BLaER1 (cell line): ENCODE results near the gene PCSK2.

Experiments
- H3K27ac ChIP-seq: shearing (Covaris generic); formaldehyde crosslinking; 2 replicates; pipeline ENCODE4 v1.8.1; 2022
- H3K27me3 ChIP-seq: shearing (Covaris generic); formaldehyde crosslinking; 2 replicates; pipeline ENCODE4 v1.8.1; 2022
- H3K36me3 ChIP-seq: shearing (Covaris generic); formaldehyde crosslinking; 2 replicates; pipeline ENCODE4 v1.8.1; 2022
- H3K4me1 ChIP-seq: shearing (Covaris generic); formaldehyde crosslinking; 2 replicates; pipeline ENCODE4 v1.8.1; 2022
- H3K4me2 ChIP-seq: shearing (Covaris generic); formaldehyde crosslinking; 2 replicates; pipeline ENCODE4 v1.8.1; 2022
- H3K4me3 ChIP-seq: shearing (Covaris generic); formaldehyde crosslinking; 2 replicates; pipeline ENCODE4 v1.8.1; 2022
- H3K9ac ChIP-seq: shearing (Covaris generic); formaldehyde crosslinking; 2 replicates; pipeline ENCODE4 v1.8.1; 2022
- H3K9me3 ChIP-seq: shearing (Covaris generic); formaldehyde crosslinking; 2 replicates; pipeline ENCODE4 v1.8.1; 2022
- H4K20me1 ChIP-seq: shearing (Covaris generic); formaldehyde crosslinking; 2 replicates; pipeline ENCODE4 v1.8.1; 2022
- Cebpa-rat ChIP-seq: shearing (Covaris generic); IDR thresholded peaks from 2 replicates; pipeline ENCODE4 v1.8.1; 2022

The PCSK2 gene

GRCh38 chr20:17468073-17468840 is 241.4 kb downstream of the PCSK2 start:
- no peaks in the 10 kb centered on the region for H4K20me1 ChIP-seq
- TF ChIP-seq Cebpa-rat, result no peak
- no peak overlapping the region for H3K27ac ChIP-seq
- no peaks in the 10 kb centered on the region for H3K36me3 ChIP-seq
- no peaks in the 10 kb centered on the region for H3K27me3 ChIP-seq
- 0 out of 2 replicates have a peak, but pooled peaks cover 6% of the 10 kb centered on the region for H3K4me1 ChIP-seq
- peaks cover 5% of the 10 kb centered on the region; the same call in 1 of the 2 replicates for H3K9me3 ChIP-seq
- no peak overlapping the region for H3K9ac ChIP-seq
- no peak overlapping the region for H3K4me3 ChIP-seq
- no peak overlapping the region for H3K4me2 ChIP-seq

GRCh38 chr20:17469246-17470030 is 242.6 kb downstream of the PCSK2 start:
- H3K4me1 ChIP-seq, result 0 out of 2 replicates have a peak, but pooled peaks cover 6% of the 10 kb centered on the region
- peaks cover 5% of the 10 kb centered on the region; the same call in 1 of the 2 replicates for H3K9me3 ChIP-seq
- no peak overlapping the region for H3K4me2 ChIP-seq
- no peak overlapping the region for H3K9ac ChIP-seq
- no peak for TF ChIP-seq Cebpa-rat
- H3K36me3 ChIP-seq, result no peaks in the 10 kb centered on the region
- H3K4me3 ChIP-seq, result no peak overlapping the region
- H3K27ac ChIP-seq, result no peak overlapping the region
- H3K27me3 ChIP-seq, result no peaks in the 10 kb centered on the region
- H4K20me1 ChIP-seq, result no peaks in the 10 kb centered on the region

- Histone ChIP-seq H3K4me3 (no peak overlapping the region), H3K4me1 (0 out of 2 replicates have a peak, but pooled peaks cover 6% of the 10 kb centered on the region), H4K20me1 (no peaks in the 10 kb centered on the region), H3K9me3 (peaks cover 9% of the 10 kb centered on the region; the same call in 1 of the 2 replicates), H3K9ac (no peak overlapping the region), H3K27me3 (no peaks in the 10 kb centered on the region), H3K36me3 (no peaks in the 10 kb centered on the region), H3K27ac (no peak overlapping the region), H3K4me2 (no peak overlapping the region)
- no peak for TF ChIP-seq Cebpa-rat
These were observed 243.7 kb downstream of the PCSK2 start for GRCh38 chr20:17470521-17470920.

GRCh38 chr20:17470973-17471372 is 244.1 kb downstream of the PCSK2 start:
- Histone ChIP-seq H3K27ac (no peak overlapping the region), H3K9me3 (peaks cover 9% of the 10 kb centered on the region; the same call in 1 of the 2 replicates), H3K4me1 (peaks cover 9% of the 10 kb centered on the region; the same call in 1 of the 2 replicates), H3K4me2 (no peak overlapping the region), H3K27me3 (no peaks in the 10 kb centered on the region), H4K20me1 (no peaks in the 10 kb centered on the region), H3K4me3 (no peak overlapping the region), H3K9ac (no peak overlapping the region), H3K36me3 (no peaks in the 10 kb centered on the region)
- TF ChIP-seq Cebpa-rat, result no peak

- H3K27me3 ChIP-seq, result no peaks in the 10 kb centered on the region
- H3K36me3 ChIP-seq, result no peaks in the 10 kb centered on the region
- TF ChIP-seq Cebpa-rat, result no peak
- H3K27ac ChIP-seq, result no peak overlapping the region
- H3K9me3 ChIP-seq, result peaks cover 9% of the 10 kb centered on the region; the same call in 1 of the 2 replicates
- peaks cover 11% of the 10 kb centered on the region; the same call in 1 of the 2 replicates for H3K4me1 ChIP-seq
- no peaks in the 10 kb centered on the region for H4K20me1 ChIP-seq
- no peak overlapping the region for H3K4me3 ChIP-seq
- H3K9ac ChIP-seq, result no peak overlapping the region
- H3K4me2 ChIP-seq, result no peak overlapping the region
These were observed 244.9 kb downstream of the PCSK2 start for GRCh38 chr20:17471606-17472187.

GRCh38 chr20:17473659-17474058 is 246.8 kb downstream of the PCSK2 start:
- H4K20me1 ChIP-seq, result no peaks in the 10 kb centered on the region
- H3K4me3 ChIP-seq, result no peak overlapping the region
- no peak for TF ChIP-seq Cebpa-rat
- H3K36me3 ChIP-seq, result no peaks in the 10 kb centered on the region
- H3K4me1 ChIP-seq, result peaks cover 11% of the 10 kb centered on the region
- H3K9me3 ChIP-seq, result peaks cover 9% of the 10 kb centered on the region; the same call in 1 of the 2 replicates
- no peak overlapping the region for H3K4me2 ChIP-seq
- no peaks in the 10 kb centered on the region for H3K27me3 ChIP-seq
- H3K9ac ChIP-seq, result no peak overlapping the region
- H3K27ac ChIP-seq, result no peak overlapping the region

GRCh38 chr20:17479063-17479657 is 252.3 kb downstream of the PCSK2 start:
- TF ChIP-seq Cebpa-rat, result peak; percentile 64; the same call in 1 of the 2 replicates
- Histone ChIP-seq H3K9me3 (peaks cover 9% of the 10 kb centered on the region; the same call in 1 of the 2 replicates), H3K4me2 (peak overlapping the region; percentile 56), H3K36me3 (no peaks in the 10 kb centered on the region), H3K27ac (no peak overlapping the region), H3K27me3 (no peaks in the 10 kb centered on the region), H3K4me3 (no peak overlapping the region), H3K4me1 (peaks cover 23% of the 10 kb centered on the region), H4K20me1 (no peaks in the 10 kb centered on the region), H3K9ac (no peak overlapping the region)

- no peaks in the 10 kb centered on the region for H3K36me3 ChIP-seq
- H3K9me3 ChIP-seq, result no peaks in the 10 kb centered on the region
- no peak overlapping the region for H3K4me2 ChIP-seq
- H3K4me1 ChIP-seq, result peaks cover 22% of the 10 kb centered on the region
- H4K20me1 ChIP-seq, result no peaks in the 10 kb centered on the region
- TF ChIP-seq Cebpa-rat, result no peak
- H3K27ac ChIP-seq, result no peak overlapping the region
- H3K27me3 ChIP-seq, result no peaks in the 10 kb centered on the region
- H3K4me3 ChIP-seq, result no peak overlapping the region
- no peak overlapping the region for H3K9ac ChIP-seq
These were observed 253.9 kb downstream of the PCSK2 start for GRCh38 chr20:17480696-17481095.

- Histone ChIP-seq H3K4me2 (no peak overlapping the region), H3K27me3 (no peaks in the 10 kb centered on the region), H3K4me1 (peaks cover 18% of the 10 kb centered on the region), H3K4me3 (no peak overlapping the region), H4K20me1 (no peaks in the 10 kb centered on the region), H3K36me3 (no peaks in the 10 kb centered on the region), H3K9ac (no peak overlapping the region), H3K27ac (no peak overlapping the region), H3K9me3 (no peaks in the 10 kb centered on the region)
- no peak for TF ChIP-seq Cebpa-rat
These were observed 254.8 kb downstream of the PCSK2 start for GRCh38 chr20:17481661-17482060.
